PC-3 (cell line): ENCODE measurements around the gene ACSM6.

ENCODE experiments used
- EZH2 ChIP-seq: fragments of 300-600 bp; sonication (generic); IDR thresholded peaks from one replicate; pipeline ENCODE4 v1.6.1; 2017; ENCODE audit warnings: antibody characterized with exemption, mild to moderate bottlenecking, low read length; ENCODE audit not compliant: unreplicated experiment
- EZH2phosphoT487 ChIP-seq: fragments of 300-600 bp; sonication (generic); IDR thresholded peaks from 2 replicates; pipeline ENCODE4 v1.6.1; 2018; ENCODE audit warnings: mild to moderate bottlenecking, antibody characterized with exemption, low read length, borderline replicate concordance
- TF ChIP-seq, protein P1 (sequence below): fragments of 300-600 bp; sonication (generic); conservative IDR thresholded peaks from 2 replicates; pipeline ENCODE4 v1.5.1; 2017; ENCODE audit warnings: antibody characterized with exemption, low read depth, mild to moderate bottlenecking, low read length

DNA sequence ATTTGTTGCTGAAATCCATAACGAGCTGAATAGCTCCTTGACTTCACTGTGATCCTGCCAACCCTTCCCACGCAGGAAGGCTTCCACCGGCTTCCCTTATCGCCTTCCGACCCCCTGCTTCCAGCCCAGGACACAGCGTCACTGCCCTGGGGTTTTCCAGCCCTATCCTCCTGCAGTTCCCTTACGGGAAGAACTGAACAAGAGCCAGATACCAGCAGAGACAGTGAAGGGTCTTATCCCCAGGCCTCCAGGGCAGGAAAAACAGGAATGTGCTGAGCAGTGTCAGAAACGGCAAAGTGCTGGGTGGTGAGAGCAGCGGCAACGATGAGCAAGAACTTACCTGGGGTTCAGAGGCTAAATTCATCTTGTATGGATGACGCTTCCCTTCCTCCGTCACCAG, 74.4 kb downstream of the ACSM6 start:
- TF ChIP-seq, protein P1, sequence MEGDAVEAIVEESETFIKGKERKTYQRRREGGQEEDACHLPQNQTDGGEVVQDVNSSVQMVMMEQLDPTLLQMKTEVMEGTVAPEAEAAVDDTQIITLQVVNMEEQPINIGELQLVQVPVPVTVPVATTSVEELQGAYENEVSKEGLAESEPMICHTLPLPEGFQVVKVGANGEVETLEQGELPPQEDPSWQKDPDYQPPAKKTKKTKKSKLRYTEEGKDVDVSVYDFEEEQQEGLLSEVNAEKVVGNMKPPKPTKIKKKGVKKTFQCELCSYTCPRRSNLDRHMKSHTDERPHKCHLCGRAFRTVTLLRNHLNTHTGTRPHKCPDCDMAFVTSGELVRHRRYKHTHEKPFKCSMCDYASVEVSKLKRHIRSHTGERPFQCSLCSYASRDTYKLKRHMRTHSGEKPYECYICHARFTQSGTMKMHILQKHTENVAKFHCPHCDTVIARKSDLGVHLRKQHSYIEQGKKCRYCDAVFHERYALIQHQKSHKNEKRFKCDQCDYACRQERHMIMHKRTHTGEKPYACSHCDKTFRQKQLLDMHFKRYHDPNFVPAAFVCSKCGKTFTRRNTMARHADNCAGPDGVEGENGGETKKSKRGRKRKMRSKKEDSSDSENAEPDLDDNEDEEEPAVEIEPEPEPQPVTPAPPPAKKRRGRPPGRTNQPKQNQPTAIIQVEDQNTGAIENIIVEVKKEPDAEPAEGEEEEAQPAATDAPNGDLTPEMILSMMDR: no peak
- TF ChIP-seq EZH2phosphoT487: no peak
- TF ChIP-seq EZH2: no peak
